Head of caudate nucleus (tissue), 42 donors: ENCODE measurements around the gene CRYGN.

Source experiments
- DNase-seq, 42 donors: peaks; one replicate each; pipeline versions ENCODE4 v3.0.0 to v3.0.0-alpha.2; 2020 to 2021; ENCODE audit warnings: mixed read lengths in 7 of 42
- intact Hi-C: fragments of 100-400 bp; cut with DNase I; formaldehyde crosslinking; loops from one replicate; pipeline ENCODE4 v1.15.0; 2022

The CRYGN gene

GRCh38 chr7:151430391-151431205 lies 9.3 kb downstream of the CRYGN start:
- DNase-seq = no peak
- intact Hi-C loops = no loop called here

GRCh38 chr7:151429560-151430331 lies 10.2 kb downstream of the CRYGN start:
- intact Hi-C loops = no loop called here
- no peak for DNase-seq

- DNase-seq = no peak
- intact Hi-C loops = no loop called here
These were observed 10.7 kb downstream of the CRYGN start for GRCh38 chr7:151429237-151429559.

DNA sequence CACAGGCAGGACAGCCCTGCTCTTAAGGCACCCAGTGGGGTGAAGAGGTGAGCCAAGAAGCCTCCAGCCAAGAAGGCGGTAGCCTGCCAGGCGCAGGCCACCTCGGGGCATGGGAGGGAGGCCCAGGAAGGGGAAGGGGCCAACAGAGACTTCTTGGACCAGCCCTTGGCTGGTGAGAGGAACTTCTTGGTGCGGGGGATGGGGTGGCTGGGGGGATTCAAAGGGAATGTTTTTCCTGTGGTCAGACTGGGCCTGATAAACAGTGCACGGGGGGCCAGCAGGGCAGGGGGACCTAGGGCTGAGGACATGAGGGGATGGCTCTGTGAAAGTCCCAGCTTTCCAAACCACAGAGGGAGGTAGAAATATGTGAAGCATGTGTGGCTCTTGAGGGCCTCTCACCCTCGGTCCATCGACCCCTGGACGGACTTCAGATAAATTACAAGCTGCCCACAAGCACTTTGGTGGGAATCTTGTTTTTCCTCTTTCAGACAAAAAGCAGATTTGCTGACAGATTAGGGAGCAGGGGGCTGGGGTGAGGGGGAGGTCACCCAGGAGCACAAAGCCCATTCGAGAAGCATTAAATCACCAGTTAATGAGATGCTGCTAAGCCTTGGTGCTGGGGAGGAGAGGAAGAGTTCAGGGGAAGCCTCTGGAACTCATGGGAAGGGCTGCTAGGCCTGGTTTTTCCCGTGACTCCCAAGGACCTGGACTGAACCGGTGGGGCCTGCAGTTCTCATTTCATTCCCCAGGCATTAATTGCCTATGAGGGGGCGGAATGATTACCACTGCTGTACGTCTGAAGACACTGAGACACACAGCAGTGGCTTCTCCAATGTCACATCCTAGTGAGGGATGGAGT lies 11.3 kb downstream of the CRYGN start:
- intact Hi-C loops = no loop called here
- peak in 14 of 42 donors; percentile 20 to 72 (median 46) for DNase-seq

- intact Hi-C loops = no loop called here
- DNase-seq = no peak
These were observed 12.1 kb downstream of the CRYGN start for GRCh38 chr7:151427705-151428377.

DNA sequence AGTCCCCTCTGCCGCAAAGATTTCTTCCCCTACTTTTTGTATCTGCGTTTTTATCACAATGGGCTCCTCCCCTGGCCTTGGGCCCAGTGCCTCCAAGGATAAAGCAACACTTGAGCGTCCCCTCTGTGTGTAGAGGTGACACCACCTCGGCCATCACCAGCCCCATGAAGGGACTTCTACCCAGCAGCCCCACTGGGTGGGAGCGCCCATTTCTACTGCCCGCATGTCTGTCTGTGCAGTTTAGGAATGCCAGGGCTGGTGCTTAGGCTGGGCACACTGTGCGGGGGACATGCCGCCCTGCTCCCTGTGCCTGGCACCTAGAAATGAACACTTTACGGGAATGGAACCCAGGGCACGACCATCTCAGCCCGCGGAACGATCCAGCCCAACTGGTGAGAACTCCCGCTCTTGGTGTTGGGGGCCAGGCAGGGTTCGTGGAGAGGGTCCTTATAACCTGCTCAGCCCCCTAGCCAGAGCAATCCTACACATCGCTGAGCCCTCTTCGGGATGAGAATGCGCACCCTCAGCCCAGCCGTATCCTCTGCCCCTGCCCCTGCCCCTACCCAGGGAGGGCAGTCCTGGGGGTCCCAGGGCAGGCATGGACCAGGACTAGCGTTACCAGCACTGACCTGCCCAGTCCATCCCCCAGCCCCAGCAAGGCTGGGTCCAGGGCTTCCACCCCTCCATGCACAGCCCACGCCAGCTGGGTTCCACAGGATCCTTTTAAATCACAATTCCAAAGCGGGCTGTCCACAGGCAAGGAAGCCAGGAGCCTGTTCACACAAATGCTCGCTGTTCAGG lies 12.8 kb downstream of the CRYGN start:
- intact Hi-C loops = no loop called here

GRCh38 chr7:151426441-151426903 lies 13.5 kb downstream of the CRYGN start:
- peak in 7 of 42 donors; percentile 16 to 71 (median 49) for DNase-seq
- intact Hi-C loops = no loop called here

More for the DNA sequence above, 12.8 kb downstream of the CRYGN start:
- DNase-seq = no peak

DNA sequence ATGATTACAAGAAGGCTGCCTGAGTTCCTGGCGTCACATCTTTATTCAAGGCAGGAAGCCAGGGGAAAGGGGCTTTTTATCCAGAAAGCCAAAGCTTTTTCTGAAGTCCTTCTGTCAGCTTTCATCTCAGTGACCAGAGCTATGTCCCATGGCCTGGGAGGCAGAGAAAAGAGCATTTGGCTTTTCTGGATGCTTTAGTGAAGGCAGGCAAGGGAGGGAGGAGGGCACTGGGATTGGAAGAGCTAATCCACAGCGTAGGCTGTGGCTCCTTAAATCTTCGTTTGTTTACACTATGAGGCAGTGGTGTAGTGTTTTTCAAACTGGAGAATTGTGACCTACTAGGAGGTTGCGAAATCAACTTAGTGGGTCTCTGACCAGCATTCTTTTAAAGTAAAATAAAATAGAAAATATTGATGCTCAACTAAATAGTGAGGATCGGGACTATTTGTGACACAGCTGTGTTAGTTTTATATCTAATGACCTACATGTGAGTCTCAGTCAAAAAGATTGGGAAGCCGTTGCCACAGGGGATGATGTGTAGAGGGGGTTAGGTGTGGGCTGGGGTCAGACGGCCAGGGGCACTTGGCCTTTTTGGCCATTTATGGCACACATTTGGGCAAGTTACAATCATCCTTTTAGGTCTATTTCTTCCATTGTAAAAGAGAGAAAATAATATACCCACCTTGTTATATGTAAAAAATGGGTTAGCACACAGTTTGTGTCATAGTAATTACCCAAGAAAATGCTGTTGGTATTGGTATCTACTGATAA lies 14.1 kb downstream of the CRYGN start:
- DNase-seq = no peak

DNA sequence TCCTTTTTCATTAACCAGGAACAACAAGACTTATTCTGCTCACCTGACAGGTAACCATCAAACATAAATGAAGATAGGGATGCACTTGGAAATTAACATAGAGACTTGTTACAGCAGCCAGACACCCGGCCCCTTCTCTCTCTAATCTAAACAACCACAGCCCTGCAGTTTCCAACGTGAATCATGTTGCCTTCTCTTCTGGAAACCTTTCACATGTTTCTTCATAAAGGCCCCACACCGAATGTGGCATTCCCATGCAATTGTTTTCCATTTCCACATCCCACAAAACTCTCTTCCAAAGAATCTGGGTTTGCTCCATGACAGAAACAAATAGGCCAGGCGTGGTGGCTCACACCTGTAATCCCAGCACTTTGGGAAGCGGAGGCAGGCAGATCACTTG lies 15.1 kb downstream of the CRYGN start:
- intact Hi-C loops = no loop called here
- no peak for DNase-seq

More for the DNA sequence above, 14.1 kb downstream of the CRYGN start:
- intact Hi-C loops = no loop called here

- no peak for DNase-seq
- intact Hi-C loops = no loop called here
These were observed 16.0 kb downstream of the CRYGN start for GRCh38 chr7:151423936-151424335.

- intact Hi-C loops = no loop called here
These were observed 16.7 kb downstream of the CRYGN start for GRCh38 chr7:151423226-151423625.

GRCh38 chr7:151422212-151422611 lies 17.7 kb downstream of the CRYGN start:
- intact Hi-C loops = no loop called here
- no peak for DNase-seq

More at GRCh38 chr7:151423226-151423625, 16.7 kb downstream of the CRYGN start:
- no peak for DNase-seq

- DNase-seq = no peak
- intact Hi-C loops = no loop called here
These were observed 19.8 kb downstream of the CRYGN start for GRCh38 chr7:151420144-151420543.

- intact Hi-C loops = no loop called here
These were observed 23.0 kb downstream of the CRYGN start for GRCh38 chr7:151416941-151417315.

GRCh38 chr7:151416112-151416940 lies 23.6 kb downstream of the CRYGN start:
- intact Hi-C loops = no loop called here
- DNase-seq = no peak

More at GRCh38 chr7:151416941-151417315, 23.0 kb downstream of the CRYGN start:
- no peak for DNase-seq

- DNase-seq = no peak
- intact Hi-C loops = no loop called here
These were observed 24.4 kb downstream of the CRYGN start for GRCh38 chr7:151415375-151416105.
